HCT116 (cell line): ENCODE results near the gene RNU5D-1.

Source experiments
- CBX3 ChIP-seq: IDR thresholded peaks from 2 replicates; pipeline ENCODE4 v1.6.1; 2012; ENCODE audit warnings: low read depth
- CTCF ChIP-seq, 3 experiments: fragments of 200-600 bp in 1 of 3; sonication (generic) in 1 of 3; IDR thresholded peaks in 2 of 3; conservative IDR thresholded peaks in 1 of 3; 2 replicates each; pipeline ENCODE4 v1.5.1; 2012 to 2017; ENCODE audit warnings: low read depth in 2 of 3, low read length in 2 of 3, antibody characterized with exemption in 1 of 3, borderline replicate concordance in 1 of 3, control low read depth in 1 of 3, mild to moderate bottlenecking in 1 of 3, mixed read lengths in 1 of 3, mixed run types in 1 of 3, moderate library complexity in 1 of 3; ENCODE audit not compliant: insufficient read depth in 1 of 3
- EGR1 ChIP-seq: IDR thresholded peaks from 2 replicates; pipeline ENCODE4 v1.6.1; 2012; ENCODE audit warnings: low read depth
- EZH2 ChIP-seq: fragments of 200-600 bp; sonication (generic); IDR thresholded peaks from 2 replicates; pipeline ENCODE4 v1.6.1; 2017; ENCODE audit warnings: antibody characterized with exemption, mixed run types
- POLR2A ChIP-seq: IDR thresholded peaks from 2 replicates; pipeline ENCODE4 v1.7.0; 2011; ENCODE audit warnings: borderline replicate concordance; ENCODE audit not compliant: insufficient read depth, insufficient read length; ENCODE audit errors: extremely low read depth
- POLR2AphosphoS5 ChIP-seq: IDR thresholded peaks from 2 replicates; pipeline ENCODE4 v1.6.1; 2011; ENCODE audit warnings: mild to moderate bottlenecking, low read depth, low read length, moderate library complexity
- RAD21 ChIP-seq: IDR thresholded peaks from 2 replicates; pipeline ENCODE4 v1.6.1; 2012; ENCODE audit warnings: low read depth, mild to moderate bottlenecking
- SP1 ChIP-seq: IDR thresholded peaks from 2 replicates; pipeline ENCODE4 v1.6.1; 2012; ENCODE audit warnings: low read depth
- YY1 ChIP-seq: IDR thresholded peaks from 2 replicates; pipeline ENCODE4 v1.6.1; 2011; ENCODE audit warnings: low read length, low read depth, moderate library complexity, mild to moderate bottlenecking; ENCODE audit not compliant: insufficient replicate concordance; ENCODE audit errors: extremely low read depth

GRCh38 chr1:44688760-44689446, 42.1 kb downstream of the RNU5D-1 start:
- TF ChIP-seq CTCF (IDR thresholded peaks at IDR 0.05 in 2 of 3, conservative IDR thresholded peaks at IDR 0.05 in 1 of 3; ENCODE audit: borderline replicate concordance in 1 of 3, insufficient read depth in 1 of 3, low read depth in 2 of 3, low read length in 2 of 3) (no peak), SP1 (peak; percentile 39; the same call in 1 of the 2 replicates), RAD21 (no peak), EZH2 (no peak), YY1 (no peak), POLR2A (no peak), POLR2AphosphoS5 (no peak; the same call in 1 of the 2 replicates), EGR1 (no peak), CBX3 (peak; percentile 75; the same call in 1 of the 2 replicates)
